Posterior vena cava (tissue), 2 donors: ENCODE measurements around the gene TMEM272. TPM values are rescaled to one million over a fixed set of nuclear protein-coding genes. Genes with fewer than 3 reads are reported as not detected.

ENCODE experiments used
- DNase-seq: peaks from one replicate; pipeline ENCODE4 v3.0.0-alpha.2; 2020; ENCODE audit warnings: low spot score
- intact Hi-C, 2 donors: fragments of 100-400 bp; cut with DNase I; formaldehyde crosslinking; loops; one replicate each; pipeline versions ENCODE4 v1.14.1 to v1.14.2; 2022 to 2023
- total RNA-seq, 2 donors: library from RNA; stranded (reverse); fragmentation: NEBNext Ultra II Directional; extraction: Animal tissue kit (Norgen Biotek cat#: 25700); gene quantifications; one replicate each; pipeline ENCODE4 v1.2.1, GENCODE V29; 2021
- donor health status: DM: yes; HTN: yes; CAD: no.
- donor health status: DM: yes; HTN: yes; CAD: no.

The TMEM272 gene
- total RNA-seq, 2 donors from 2014 or later = 0.10 to 0.14 TPM

GRCh38 chr13:51856998-51857397 lies 12.0 kb upstream of the TMEM272 start:
- DNase-seq = no peak
- intact Hi-C loops = no loop called here

GRCh38 chr13:51856027-51856736 lies 11.2 kb upstream of the TMEM272 start:
- no peak for DNase-seq

GRCh38 chr13:51849145-51850101 lies 4.4 kb upstream of the TMEM272 start:
- intact Hi-C loops = no loop called here
- DNase-seq = no peak

More at GRCh38 chr13:51856027-51856736, 11.2 kb upstream of the TMEM272 start:
- intact Hi-C loops = no loop called here

- no peak for DNase-seq
- intact Hi-C loops = no loop called here
These were observed 3.7 kb upstream of the TMEM272 start for GRCh38 chr13:51848674-51849073.

GRCh38 chr13:51846756-51847155 lies 1.8 kb upstream of the TMEM272 start:
- intact Hi-C loops = no loop called here
- no peak for DNase-seq

- DNase-seq = no peak
- intact Hi-C loops = no loop called here
These were observed 769 bp upstream of the TMEM272 start for GRCh38 chr13:51845574-51846318.

- intact Hi-C loops = no loop called here
- no peak for DNase-seq
These were observed 1.4 kb downstream of the TMEM272 start for GRCh38 chr13:51843529-51843928.

GRCh38 chr13:51841732-51842131 lies 3.2 kb downstream of the TMEM272 start:
- intact Hi-C loops = no loop called here
- no peak for DNase-seq

GRCh38 chr13:51840917-51841316 lies 4.1 kb downstream of the TMEM272 start:
- intact Hi-C loops = no loop called here
- DNase-seq = no peak

- DNase-seq = no peak
- intact Hi-C loops = loop anchor here in 1 of 2 donors (5.0 kb wide), 1 partner anchor 1092 kb away; no protein-coding TSS in a partner anchor
These were observed 5.1 kb downstream of the TMEM272 start for GRCh38 chr13:51839711-51840540.

- DNase-seq = no peak
- intact Hi-C loops = loop anchor here in 1 of 2 donors (5.0 kb wide), 1 partner anchor 1094 kb away; no protein-coding TSS in a partner anchor
These were observed 6.6 kb downstream of the TMEM272 start for GRCh38 chr13:51838240-51838846.

GRCh38 chr13:51837016-51837415 lies 8.0 kb downstream of the TMEM272 start:
- DNase-seq = no peak
- intact Hi-C loops = loop anchor here in 1 of 2 donors (5.0 kb wide), 1 partner anchor 1095 kb away; no protein-coding TSS in a partner anchor

GRCh38 chr13:51834581-51835171 lies 10.3 kb downstream of the TMEM272 start:
- intact Hi-C loops = loop anchor here in 1 of 2 donors (5.0 kb wide), 1 partner anchor 1098 kb away; no protein-coding TSS in a partner anchor
- DNase-seq = no peak

- intact Hi-C loops = no loop called here
- no peak for DNase-seq
These were observed 11.0 kb downstream of the TMEM272 start for GRCh38 chr13:51833980-51834379.

GRCh38 chr13:51832471-51833152 lies 12.4 kb downstream of the TMEM272 start:
- no peak for DNase-seq

GRCh38 chr13:51831519-51831918 lies 13.5 kb downstream of the TMEM272 start:
- no peak for DNase-seq
- intact Hi-C loops = no loop called here

More at GRCh38 chr13:51832471-51833152, 12.4 kb downstream of the TMEM272 start:
- intact Hi-C loops = no loop called here

GRCh38 chr13:51829568-51829899 lies 15.4 kb downstream of the TMEM272 start:
- intact Hi-C loops = no loop called here

More at GRCh38 chr13:51829568-51829899, 15.4 kb downstream of the TMEM272 start:
- no peak for DNase-seq
